HG03520 (cell line): ENCODE results near the gene GSK3B.

ENCODE experiments used
- ATAC-seq: cut with Tn5 transposase; IDR thresholded peaks from one replicate; pipeline ENCODE4 v1.9.1; 2021; ENCODE audit warnings: mild to moderate bottlenecking, moderate library complexity; ENCODE audit not compliant: unreplicated experiment

Gene GSK3B

DNA sequence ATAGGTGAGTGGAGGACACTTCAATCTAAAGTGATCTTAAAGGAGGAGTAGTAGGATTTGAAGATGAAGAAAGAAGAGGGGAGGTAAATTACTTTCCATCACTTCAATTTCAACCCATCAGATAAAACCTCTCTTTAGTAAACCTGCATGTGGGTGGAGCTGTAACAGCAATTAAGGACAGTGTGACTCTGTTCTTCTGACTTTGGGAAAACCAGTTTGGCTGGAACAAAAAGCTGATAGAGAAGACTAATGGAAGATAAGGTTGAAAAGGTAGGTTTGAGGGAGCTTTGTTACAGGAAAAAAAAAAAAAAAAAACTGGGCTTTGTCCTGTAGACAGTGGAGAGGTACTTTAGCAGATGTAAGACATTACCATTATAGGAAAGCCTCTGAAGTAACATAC is 4.5 kb upstream of the GSK3B start:
- no peak for ATAC-seq

DNA sequence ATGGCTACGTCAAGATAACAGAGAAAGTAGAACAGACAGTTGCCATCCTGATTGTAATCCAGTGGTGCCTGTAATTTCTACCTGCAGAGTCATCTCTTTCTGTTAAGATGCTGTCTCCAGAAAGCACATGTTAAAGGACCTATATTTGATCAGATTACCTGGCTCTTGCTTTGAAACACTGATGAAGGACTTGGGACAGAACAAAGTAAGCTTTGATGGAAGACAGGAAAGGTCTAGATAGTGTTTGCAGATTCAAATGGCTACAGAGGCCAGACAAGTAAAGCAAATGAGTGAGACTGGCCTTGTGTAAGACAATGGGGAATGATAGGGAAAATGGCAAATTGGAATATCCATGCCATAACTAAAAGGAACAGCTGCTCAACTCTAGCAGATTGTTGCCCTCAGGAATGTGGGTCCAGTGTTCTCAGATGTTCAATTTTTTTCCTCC is 1.8 kb upstream of the GSK3B start:
- no peak for ATAC-seq

DNA sequence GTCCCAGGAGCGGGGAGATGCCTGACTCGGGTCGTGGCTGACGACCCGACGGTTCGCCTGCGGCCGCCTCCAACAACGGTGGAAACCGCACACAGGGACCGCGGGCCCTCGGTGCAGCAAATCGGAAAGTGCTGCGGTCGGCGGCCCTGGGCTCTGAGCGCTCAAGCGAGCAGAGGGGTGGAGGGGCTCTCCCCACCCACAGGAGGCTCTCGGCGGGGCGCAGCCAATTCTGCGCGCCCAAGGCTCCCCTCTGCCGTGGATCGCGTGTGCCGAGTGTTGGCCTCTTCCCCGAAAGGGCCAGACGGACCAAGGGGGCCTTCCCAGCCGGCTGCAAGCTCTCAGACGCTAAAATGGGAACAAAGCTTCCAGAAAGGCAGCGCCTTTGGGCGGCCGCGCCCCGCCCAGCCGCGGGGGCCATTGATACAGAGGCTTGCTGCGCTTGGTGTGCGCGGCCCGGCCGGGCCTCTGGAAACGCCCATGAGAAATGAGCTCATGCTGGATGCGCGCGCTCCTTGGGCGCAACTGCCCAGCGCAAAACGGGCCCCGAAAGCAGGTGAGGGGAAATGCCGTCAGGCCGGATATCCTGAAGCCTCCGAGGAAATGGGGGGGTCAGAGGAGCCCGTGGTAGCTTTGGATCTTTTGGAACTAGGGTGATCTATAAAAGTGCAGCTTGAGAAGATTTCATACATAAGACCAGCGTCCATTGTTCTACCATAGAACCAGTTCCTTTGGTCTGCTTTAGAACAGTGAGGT is 1.2 kb upstream of the GSK3B start:
- peak; percentile 37 for ATAC-seq

DNA sequence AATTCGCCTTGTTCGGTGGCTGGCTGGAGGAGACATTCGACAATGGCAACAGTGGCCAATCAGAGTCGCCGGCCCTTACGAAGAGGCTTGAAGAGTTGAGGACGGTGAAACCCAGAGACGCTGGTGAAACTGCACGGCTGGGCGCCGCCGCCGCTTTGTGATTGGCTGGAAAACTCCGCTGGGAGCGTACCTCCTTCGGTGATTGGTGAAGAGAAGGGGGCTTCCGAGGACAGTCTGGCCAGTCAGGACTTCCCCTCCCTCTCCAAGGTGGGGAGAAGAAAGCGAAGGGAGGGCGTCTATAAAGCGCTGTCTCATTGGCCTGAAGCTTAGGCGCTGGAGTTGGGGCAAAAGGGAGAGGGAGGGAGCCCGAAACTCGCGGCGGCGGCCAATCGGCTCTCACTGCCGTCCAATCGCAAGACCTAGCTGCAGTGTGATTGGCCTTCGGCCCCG is 554 bp upstream of the GSK3B start:
- peak; percentile 58 for ATAC-seq

DNA sequence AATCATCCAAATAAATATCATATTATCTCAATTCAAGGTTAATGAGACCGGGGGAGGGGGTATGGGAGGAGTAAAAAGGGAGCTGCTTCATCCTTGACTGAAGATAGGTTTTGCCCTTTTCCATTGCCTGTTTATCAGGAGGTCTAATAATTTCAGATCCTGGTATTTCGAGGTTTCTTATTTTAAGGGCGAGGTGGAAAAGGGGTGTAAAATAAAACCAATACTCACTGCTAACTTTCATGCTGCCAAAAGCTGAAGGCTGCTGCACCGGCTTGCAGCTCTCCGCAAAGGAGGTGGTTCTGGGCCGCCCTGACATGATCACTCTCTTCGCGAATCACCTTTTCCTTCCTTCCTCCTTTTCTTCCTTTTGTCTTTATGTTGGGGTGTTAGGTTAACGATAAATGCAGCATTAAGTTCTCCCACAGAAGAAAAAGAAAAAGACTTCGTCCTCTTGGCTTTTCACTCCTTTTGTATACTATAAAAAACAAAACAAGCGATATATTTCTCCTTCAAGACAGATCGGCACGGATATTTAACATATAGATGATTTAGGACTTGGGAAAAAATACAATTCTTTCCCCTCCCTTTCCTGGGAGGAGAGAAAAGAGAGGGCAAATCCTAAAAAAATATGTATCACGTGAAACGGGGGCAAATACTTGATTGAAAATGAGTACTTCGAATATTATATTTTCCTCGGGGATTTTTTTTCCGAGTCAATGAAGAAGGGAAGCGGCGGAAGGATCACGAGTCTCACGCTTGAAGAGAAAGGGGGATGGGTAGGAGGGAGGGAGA is 932 bp downstream of the GSK3B start:
- no peak for ATAC-seq

DNA sequence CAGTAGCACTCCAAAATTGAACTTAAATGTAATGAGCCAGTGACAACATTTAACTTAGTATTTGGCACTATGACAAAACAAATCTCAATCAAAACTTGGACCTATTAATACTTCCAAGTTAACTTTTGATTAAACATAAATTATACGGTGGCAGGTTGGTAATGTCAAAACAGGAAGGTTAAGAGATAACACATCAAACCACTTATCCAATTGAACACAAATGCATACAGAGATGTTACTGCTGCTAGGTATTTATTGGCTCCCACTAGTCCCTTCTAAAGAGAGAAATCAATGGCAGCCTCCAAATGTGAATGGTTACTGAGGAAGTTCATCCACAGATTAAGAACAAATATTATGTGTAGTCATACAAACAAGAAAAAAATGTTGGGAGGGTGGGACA is 1.8 kb downstream of the GSK3B start:
- no peak for ATAC-seq

DNA sequence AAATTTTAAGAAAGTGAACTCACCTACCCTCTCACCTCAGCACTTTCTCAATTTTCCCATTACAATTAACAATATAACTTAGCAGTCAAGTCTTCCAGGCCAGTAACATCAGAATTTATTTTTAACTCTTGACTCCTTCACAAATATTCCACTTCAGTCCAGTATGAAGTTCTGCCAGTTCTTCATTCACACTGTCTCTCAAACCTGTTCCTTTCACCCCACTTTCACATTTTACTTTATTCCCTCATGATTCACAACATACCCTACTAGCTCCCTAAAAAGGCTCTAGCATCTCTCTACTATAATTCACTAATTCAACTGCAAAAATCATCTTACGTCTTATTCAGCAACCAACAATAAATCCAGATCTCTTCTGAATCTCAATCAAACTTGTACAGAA is 3.8 kb downstream of the GSK3B start:
- ATAC-seq = no peak

DNA sequence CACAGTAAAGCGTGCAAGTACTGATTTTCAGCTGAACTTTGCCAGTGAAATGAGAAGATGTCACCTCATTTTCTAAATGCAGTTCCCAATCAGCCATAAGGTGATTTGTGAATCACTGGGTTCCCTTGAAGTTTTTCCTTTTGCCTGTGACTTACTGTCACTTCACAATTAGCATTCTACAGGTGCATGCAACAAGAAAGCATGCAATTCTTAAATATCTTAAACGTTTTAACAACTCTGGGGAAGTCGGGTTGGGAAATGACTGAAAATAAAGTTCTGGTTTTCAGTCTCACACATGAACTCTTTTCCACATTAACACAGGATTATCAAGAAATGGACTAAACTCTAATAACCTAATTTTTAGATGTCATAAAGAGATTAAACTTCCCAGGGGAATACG is 5.2 kb downstream of the GSK3B start:
- ATAC-seq = no peak

DNA sequence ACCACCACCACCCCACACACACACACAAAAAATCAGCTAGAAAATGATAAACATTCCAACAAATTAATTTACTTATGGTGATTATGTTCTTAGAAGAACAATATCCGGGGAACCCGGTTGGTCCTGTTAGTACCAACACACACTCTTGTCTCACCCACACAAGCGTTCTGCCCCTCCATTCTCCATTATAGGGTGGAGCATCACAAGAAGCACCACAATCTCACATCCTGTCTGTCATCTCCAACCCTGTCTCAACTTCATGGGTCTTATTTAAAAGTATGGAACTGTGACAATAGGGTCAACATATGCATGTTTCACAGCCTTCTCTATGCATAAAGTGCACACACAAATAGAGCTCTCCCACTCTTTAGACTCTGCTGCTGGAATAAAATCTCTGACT is 5.6 kb downstream of the GSK3B start:
- ATAC-seq = no peak

DNA sequence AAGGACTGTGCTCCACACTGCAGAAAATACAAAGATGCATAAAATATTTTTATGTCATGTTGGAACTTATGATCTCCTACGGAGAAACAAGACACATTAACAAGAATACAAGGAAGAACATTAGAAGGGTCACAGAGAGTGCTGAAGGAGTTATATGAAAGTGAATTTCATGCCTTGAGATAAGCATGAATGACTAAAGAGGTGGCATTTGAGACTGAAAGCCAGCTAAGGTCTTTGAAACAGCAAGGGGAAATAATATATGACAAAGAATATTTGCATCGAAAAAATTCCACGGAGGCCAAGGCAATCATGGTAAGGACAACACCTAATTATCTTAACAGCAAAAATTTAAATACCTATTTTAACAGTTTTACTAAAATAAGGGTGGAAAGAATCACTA is 12.5 kb downstream of the GSK3B start:
- peak; percentile 74 for ATAC-seq

DNA sequence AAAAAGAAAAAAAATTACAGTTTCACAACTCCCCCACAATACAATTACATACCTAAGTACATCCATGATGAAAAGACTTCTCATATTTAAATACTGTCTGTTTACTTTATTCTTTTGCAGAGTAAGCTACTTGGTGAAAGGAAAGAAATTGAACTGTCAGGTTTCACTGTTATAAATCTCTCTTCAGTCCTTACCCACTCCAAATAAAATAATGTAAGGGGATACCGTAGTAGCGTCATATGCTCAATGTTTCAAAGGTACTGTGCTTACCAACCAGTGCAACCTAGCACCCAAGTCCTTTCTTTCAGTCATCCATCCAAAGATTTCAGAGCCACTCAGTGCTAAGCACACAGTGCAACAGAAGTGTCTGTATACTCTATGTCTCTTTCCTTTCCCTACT is 13.4 kb downstream of the GSK3B start:
- no peak for ATAC-seq

DNA sequence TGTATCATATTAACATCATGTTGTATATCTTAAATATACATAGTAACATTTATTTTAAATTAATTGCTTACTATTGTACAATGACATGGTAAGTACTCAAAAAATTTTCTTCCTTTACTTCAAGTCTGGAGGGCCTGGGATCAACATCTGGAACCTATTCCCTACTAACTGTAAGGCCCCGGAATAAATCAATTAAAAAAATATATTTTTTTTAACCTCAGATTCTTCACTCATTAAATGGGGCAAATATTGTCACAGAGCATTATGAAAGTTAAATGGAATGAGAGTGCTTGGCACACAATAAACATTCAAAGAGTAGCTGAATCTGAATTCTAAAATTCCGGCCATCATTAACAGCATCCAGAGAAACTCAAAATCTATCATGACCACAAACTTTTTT is 16.5 kb downstream of the GSK3B start:
- ATAC-seq = no peak

DNA sequence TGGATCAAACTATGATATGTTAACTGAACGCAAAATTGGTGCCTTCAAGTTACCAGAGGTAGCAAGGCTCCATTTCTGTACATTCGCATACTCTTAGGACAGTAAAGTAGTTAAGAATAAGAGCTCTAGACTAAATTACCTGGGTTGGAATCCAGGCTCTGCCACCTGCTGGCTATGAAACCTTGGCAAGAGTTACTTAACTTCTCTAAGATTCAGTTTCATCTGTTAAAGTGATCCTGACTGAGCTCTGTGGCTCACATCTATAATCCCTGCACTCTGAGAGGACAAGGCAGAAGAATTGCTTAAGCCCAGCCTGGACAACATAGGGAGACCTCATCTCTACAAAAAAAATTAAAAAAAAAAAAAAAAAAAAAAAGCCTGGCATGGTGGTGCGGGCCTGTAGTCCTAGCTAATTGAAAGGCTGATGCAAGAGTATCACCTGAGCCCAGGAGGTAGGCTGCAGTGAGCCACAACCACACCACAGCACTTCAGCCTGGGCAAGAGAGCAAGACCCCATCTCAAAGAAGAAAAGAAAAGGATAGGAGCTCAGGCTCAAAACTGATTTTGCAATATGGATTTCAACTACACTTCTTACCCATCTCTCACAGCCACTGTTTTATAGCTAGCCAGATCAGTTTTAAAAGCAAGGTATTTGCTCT is 21.3 kb downstream of the GSK3B start:
- ATAC-seq = no peak

DNA sequence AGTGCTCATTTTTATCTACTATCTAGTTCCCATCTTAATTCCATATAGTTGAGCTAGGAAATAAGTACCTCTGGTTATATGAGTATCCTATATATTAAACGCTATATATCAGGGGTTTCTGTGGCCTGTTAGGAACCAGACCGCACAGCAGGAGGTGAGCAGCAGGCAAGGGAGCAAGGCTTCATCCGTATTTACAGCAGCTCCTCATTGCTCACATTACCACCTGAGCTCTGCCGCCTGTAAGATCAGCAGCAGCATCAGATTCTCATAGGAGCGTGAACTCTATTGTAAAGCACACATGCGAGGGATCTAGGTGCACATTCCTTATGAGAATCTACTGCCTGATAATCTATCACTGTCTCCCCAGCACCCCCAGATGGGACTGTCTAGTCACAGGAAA is 23.0 kb downstream of the GSK3B start:
- ATAC-seq = no peak

DNA sequence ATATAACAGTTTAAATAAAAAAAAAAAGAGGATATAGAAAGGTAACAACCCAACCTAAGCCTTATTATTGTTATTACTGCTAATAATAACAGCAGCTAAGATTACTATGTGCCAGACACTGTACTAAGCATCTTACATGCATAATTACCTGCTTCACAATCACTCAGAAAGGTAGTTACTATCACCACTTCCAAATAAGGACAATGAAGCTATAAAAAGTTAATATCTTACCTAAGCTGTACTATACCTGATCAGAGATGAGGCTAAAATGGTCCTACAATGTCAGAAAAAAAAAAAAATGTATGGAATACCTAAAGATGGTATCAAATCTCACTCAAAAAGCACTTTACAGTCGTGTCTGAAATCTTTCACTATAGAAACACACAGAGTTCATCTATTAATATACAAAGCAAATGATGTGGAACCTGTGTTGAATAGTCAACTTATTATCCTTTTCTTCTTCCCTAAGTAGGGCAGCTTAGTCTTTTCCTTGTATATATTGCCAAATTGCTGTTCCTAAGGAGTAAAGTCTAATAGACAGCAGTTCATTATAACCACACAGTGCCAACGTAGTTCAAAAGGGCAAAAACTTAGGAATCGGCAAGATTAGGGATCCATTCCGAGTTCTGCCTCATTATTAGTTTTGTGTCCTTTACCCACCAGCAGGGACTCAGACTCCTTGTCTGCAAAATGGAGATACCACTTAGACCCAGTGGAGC is 23.8 kb downstream of the GSK3B start:
- ATAC-seq = no peak

DNA sequence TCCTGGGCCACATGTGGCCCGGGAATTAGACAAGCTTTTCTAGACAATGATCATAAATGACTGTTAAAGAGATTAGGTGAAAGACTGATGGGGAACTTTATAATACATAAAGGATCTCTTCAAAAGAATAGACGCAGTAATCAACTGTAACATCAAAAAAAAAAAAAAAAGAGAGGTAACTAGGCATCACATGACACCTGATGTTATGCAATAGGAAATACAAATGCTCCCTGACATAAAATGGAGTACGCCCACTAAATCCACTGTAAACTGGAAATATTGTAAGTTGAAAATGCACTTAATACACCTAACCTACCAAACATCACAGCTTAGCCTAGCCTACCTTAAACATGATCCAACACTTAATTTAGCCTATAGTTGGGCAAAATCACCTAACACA is 27.2 kb downstream of the GSK3B start:
- ATAC-seq = no peak

DNA sequence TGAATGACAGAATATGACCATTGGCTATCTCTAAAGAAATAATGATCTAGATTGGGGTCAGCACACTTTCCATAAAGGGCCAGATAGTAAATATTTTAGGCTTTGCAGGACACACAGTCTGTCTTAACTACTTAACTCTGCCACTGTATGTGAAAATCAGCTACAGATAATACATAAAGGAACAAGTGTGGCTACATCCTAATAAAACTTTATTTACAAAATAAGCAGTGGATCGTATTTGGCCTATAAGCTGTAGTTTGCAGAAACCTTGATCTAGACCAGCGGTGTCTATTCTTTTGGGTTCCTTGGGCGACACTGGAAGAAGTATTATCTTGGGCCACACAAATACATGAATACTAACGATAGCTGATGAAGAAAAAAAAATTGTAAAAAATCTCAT is 27.6 kb downstream of the GSK3B start:
- ATAC-seq = no peak

DNA sequence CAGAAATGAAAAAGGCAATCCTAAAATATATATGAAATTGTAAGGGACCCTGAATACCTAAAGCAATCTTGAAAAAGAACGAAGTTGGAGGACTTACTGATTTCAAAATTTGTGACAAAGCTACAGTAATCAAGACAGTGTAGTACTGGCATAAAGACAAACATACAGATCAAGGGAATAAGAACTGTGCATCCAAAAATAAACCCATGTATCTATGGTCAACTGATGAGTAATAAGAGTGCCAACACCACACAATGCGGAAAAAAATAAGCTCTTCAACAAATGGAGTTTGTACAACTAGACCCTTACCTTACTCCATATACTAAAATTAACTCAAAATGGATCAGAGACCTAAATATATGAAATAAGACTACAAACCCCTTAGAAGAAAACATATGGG is 29.6 kb downstream of the GSK3B start:
- no peak for ATAC-seq

DNA sequence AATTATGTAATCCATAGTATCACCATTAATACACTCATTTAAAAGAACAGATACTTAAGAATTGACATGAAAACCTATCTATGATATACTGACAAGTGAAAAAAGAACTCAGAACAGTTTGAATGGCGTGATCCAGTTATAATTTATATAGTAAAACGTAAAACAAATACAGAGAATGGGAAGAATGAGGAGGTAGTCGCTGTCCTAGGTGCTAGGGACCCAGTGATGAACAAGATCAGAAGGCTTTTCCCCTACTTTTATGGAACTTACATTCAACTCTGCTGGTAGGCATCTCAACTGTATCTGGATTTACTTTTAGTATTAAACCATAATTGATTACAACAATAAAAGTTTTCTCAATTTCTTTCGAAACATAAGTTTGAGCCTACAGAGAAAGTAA is 31.8 kb downstream of the GSK3B start:
- no peak for ATAC-seq

DNA sequence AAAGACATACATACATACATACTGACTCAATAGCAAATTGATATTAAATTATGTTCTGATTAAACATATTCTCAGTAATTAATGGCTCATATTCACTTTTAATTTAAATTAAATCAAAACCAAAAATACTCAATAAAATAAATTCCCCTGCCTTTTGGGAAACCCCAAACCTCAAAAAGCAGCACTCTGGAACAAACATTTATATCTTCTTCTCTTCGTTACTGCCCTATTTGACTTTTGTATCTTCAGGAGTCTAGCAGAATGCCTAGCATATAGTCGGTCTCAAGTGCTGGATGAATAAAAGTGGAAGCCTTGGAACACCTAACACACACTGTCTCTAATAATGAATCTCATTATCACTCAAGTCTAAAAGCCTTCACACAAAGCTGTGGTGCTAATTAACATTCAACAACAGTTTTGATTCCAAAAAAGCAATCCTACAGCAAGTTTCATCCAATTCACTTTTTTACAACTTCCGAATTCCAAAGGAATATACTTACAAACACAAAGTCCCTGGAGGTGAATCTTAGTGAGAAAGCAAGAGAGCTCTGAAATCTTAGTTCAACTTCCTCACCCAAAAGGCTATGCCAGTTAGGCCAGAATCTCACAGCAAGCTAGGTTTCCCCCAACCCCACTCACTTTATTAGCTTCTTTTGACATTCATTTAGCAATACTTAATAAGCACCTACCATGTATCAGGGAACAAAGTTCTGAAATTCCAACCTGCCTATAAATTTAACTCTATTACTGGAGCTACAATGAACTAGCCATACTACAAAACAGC is 35.0 kb downstream of the GSK3B start:
- ATAC-seq = no peak
